GM18502 (cell line): Measurements from ENCODE around the gene CASP8AP2.
A peak's percentile ranks its signal among the peaks of the same experiment; 100 is the strongest.
"Not testable (repeated sequence)": the region's sequence is repeated elsewhere in the genome, so short reads cannot be mapped to it uniquely, and the experiment has no call there.

Experiments
- ATAC-seq: cut with Tn5 transposase; IDR thresholded peaks from one replicate; pipeline ENCODE4 v1.9.1; 2021; ENCODE audit warnings: mild to moderate bottlenecking; ENCODE audit not compliant: unreplicated experiment, poor library complexity

The CASP8AP2 gene

GRCh38 chr6:89819336-89820130, 10.1 kb upstream of the CASP8AP2 start, which contains the start of gene MDN1:
TSS of gene MDN1 (minus strand) at chr6:89819794. CDS start at chr6:89819607, 187 bp downstream.
- peak; percentile 93 for ATAC-seq

- no peak for ATAC-seq
Measured at GRCh38 chr6:89826029-89826528, 3.6 kb upstream of the CASP8AP2 start.

- not testable (repeated sequence) for ATAC-seq
Measured at GRCh38 chr6:89828475-89828987, 1.1 kb upstream of the CASP8AP2 start.

GRCh38 chr6:89828988-89829471, 650 bp upstream of the CASP8AP2 start:
- peak; percentile 46 for ATAC-seq

- ATAC-seq: no peak
Measured at GRCh38 chr6:89830170-89830809, 610 bp downstream of the CASP8AP2 start.

- peak; percentile 98 for ATAC-seq
Measured at GRCh38 chr6:89834884-89835792, 5.5 kb downstream of the CASP8AP2 start.

- ATAC-seq: no peak
Measured at GRCh38 chr6:89836639-89837222, 7.1 kb downstream of the CASP8AP2 start.

- no peak for ATAC-seq
Measured at GRCh38 chr6:89840538-89840937, 10.9 kb downstream of the CASP8AP2 start.

GRCh38 chr6:89842228-89842627, 12.5 kb downstream of the CASP8AP2 start:
- ATAC-seq: no peak

GRCh38 chr6:89843070-89843469, 13.4 kb downstream of the CASP8AP2 start:
- no peak for ATAC-seq

- ATAC-seq: not testable (repeated sequence)
Measured at GRCh38 chr6:89847513-89847912, 17.8 kb downstream of the CASP8AP2 start.

- no peak for ATAC-seq
Measured at GRCh38 chr6:89853068-89853467, 23.4 kb downstream of the CASP8AP2 start.

- ATAC-seq: no peak
Measured at GRCh38 chr6:89858041-89858440, 28.4 kb downstream of the CASP8AP2 start.

- peak; percentile 70 for ATAC-seq
Measured at GRCh38 chr6:89859744-89860143, 30.1 kb downstream of the CASP8AP2 start.

GRCh38 chr6:89862273-89862672, 32.6 kb downstream of the CASP8AP2 start:
- ATAC-seq: peak; percentile 74

GRCh38 chr6:89862698-89863097, 33.0 kb downstream of the CASP8AP2 start:
- peak; percentile 5 for ATAC-seq

GRCh38 chr6:89866024-89866678, 36.5 kb downstream of the CASP8AP2 start:
- ATAC-seq: no peak

GRCh38 chr6:89873721-89874120, 44.0 kb downstream of the CASP8AP2 start:
- no peak for ATAC-seq

- ATAC-seq: no peak
Measured at GRCh38 chr6:89874438-89874837, 44.8 kb downstream of the CASP8AP2 start.
